Epithelial cell of proximal tubule (primary cell): ENCODE results near the gene PLEKHG3. TPM values are rescaled to one million over a fixed set of nuclear protein-coding genes. Genes with fewer than 3 reads are reported as not detected.

Experiments
- DNase-seq: peaks from one replicate; pipeline ENCODE4 v3.0.0-alpha.2; 2011; ENCODE audit warnings: low read depth
- H3K4me3 ChIP-seq: 2 replicates; pipeline ENCODE4 v1.5.1; 2011; ENCODE audit warnings: low read depth, mild to moderate bottlenecking, low read length
- total RNA-seq: library from RNA; depleted of rRNA; stranded (reverse); fragments of >200 nt; gene quantifications from 2 replicates; pipeline ENCODE4 v1.2.3, GENCODE V29; 2015
- TF ChIP-seq, protein P1 (sequence below): conservative IDR thresholded peaks from 2 replicates; pipeline ENCODE4 v1.5.1; 2012; ENCODE audit warnings: low read depth, mild to moderate bottlenecking, low read length

The PLEKHG3 gene
- total RNA-seq, 1 donor from 2014 or later, result 48.1 TPM

- TF ChIP-seq, protein P1, sequence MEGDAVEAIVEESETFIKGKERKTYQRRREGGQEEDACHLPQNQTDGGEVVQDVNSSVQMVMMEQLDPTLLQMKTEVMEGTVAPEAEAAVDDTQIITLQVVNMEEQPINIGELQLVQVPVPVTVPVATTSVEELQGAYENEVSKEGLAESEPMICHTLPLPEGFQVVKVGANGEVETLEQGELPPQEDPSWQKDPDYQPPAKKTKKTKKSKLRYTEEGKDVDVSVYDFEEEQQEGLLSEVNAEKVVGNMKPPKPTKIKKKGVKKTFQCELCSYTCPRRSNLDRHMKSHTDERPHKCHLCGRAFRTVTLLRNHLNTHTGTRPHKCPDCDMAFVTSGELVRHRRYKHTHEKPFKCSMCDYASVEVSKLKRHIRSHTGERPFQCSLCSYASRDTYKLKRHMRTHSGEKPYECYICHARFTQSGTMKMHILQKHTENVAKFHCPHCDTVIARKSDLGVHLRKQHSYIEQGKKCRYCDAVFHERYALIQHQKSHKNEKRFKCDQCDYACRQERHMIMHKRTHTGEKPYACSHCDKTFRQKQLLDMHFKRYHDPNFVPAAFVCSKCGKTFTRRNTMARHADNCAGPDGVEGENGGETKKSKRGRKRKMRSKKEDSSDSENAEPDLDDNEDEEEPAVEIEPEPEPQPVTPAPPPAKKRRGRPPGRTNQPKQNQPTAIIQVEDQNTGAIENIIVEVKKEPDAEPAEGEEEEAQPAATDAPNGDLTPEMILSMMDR, result no peak
- peak overlapping the region; percentile 93 for H3K4me3 ChIP-seq
- no peak for DNase-seq
Measured at GRCh38 chr14:64706593-64707193, 2.5 kb downstream of the PLEKHG3 start.

- TF ChIP-seq, protein P1, result no peak
- H3K4me3 ChIP-seq, result peak overlapping the region; percentile 14
- peak; percentile 76 for DNase-seq
Measured at GRCh38 chr14:64707661-64708060, 3.4 kb downstream of the PLEKHG3 start.

DNA sequence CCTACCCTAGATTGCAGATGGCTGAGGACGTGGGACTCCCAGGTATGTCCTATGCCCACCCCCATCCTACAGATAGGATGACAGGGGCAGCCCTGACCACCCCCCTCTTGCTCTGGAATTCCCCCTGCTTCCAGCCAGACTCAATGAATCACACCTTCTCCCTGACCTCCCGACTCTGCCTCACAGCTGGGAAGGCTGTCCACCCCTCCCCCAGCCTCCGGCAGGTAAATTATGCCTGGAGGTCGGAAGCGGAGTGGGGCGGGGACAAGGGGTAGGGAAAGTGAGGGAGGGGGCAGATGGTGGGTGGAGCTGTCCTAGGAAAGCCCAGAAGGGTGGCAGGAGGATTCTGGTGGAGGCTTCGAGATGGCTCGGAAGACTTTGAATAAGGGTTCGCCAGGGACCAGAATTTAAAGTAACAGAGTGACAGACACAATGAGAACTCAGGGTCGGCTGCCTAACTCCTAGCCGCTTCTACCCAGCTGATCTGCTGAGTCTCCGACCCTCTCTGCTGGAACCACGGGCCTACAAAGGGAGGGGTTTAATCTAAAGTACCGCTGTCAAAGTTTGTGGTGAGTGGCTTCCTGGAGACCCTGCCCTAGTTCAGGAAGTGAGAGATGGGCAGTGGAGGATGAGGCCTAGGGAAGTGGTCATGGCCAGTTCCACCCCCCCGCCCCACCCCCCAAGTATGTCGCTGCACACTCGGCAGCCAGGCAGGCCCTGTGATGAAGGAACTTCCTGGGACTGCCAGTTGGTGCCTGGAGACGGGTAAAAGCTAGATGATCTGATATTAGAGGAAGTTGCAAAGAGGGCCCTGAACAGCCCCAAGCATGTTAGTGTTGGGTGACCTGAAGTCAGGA, 4.2 kb downstream of the PLEKHG3 start:
- H3K4me3 ChIP-seq, result peak overlapping the region; percentile 47
- DNase-seq, result peak; percentile 60
- TF ChIP-seq, protein P1, result no peak

- TF ChIP-seq, protein P1, result no peak
Measured at GRCh38 chr14:64709126-64709525, 4.9 kb downstream of the PLEKHG3 start.

GRCh38 chr14:64711039-64711438, 6.8 kb downstream of the PLEKHG3 start:
- DNase-seq, result no peak
- TF ChIP-seq, protein P1, result no peak
- H3K4me3 ChIP-seq, result no peak overlapping the region

More at GRCh38 chr14:64709126-64709525, 4.9 kb downstream of the PLEKHG3 start:
- DNase-seq, result no peak
- peak overlapping the region; percentile 47 for H3K4me3 ChIP-seq

GRCh38 chr14:64713677-64714076, 9.5 kb downstream of the PLEKHG3 start:
- H3K4me3 ChIP-seq, result no peak overlapping the region
- DNase-seq, result no peak
- TF ChIP-seq, protein P1, result no peak
